ENCODE results near the gene VSTM1. TPM values are rescaled to one million over a fixed set of nuclear protein-coding genes. Genes with fewer than 3 reads are reported as not detected.

The VSTM1 gene
- total and polyA plus RNA-seq, 2 donors (not counting 3 experiments of a cell fraction or from before 2014, with no cell fraction given) = not detected

GRCh38 chr19:54002495-54003315 is 61.0 kb downstream of the VSTM1 start:
- Histone ChIP-seq H3K27me3 (ENCODE audit: control insufficient read depth in 2 of 2, insufficient read depth in 2 of 2, low read length in 2 of 2) (peaks cover 0 to 2% of the 10 kb centered on the region in 2 experiments), H3K36me3 (ENCODE audit: control insufficient read depth in 2 of 2, extremely low read depth in 1 of 2, insufficient read depth in 2 of 2, low read length in 2 of 2) (no peaks in the 10 kb centered on the region), H3K9me1 (replicated peaks; ENCODE audit: control insufficient read depth, extremely low read depth, insufficient read depth, low read length) (no peaks in the 10 kb centered on the region), H3K9me3 (replicated peaks; ENCODE audit: control insufficient read depth, insufficient read depth, low read length) (no peaks in the 10 kb centered on the region), H3K79me2 (ENCODE audit: control insufficient read depth, insufficient read depth, low read length) (no peaks in the 10 kb centered on the region), H4K20me1 (replicated peaks; ENCODE audit: control insufficient read depth, extremely low read depth, insufficient read depth, low read length) (no peaks in the 10 kb centered on the region), H3K9ac (replicated peaks; ENCODE audit: extremely low read depth, insufficient read depth, low read length) (no peak overlapping the region), H3K4me2 (ENCODE audit: insufficient read depth, low read length) (no peak overlapping the region), H3K4me3 (replicated peaks in 1 of 3; ENCODE audit: insufficient read depth in 1 of 3, low read depth in 1 of 3, low read length in 3 of 3) (no peak overlapping the region), H3K27ac (ENCODE audit: insufficient read depth, low read depth, low read length) (no peak overlapping the region), H2AFZ (ENCODE audit: low read depth, low read length) (no peak overlapping the region), H3K4me1 (ENCODE audit: control insufficient read depth, extremely low read depth, insufficient read depth, low read length) (peaks cover 3% of the 10 kb centered on the region)
- BruUV-seq (replicated peaks) = no TSS peak
- dilution Hi-C loops (cut with MboI; ENCODE audit: extremely low pct_ligation_motif_present, low sequenced_read_pairs) = no loop called here
- intact Hi-C loops (cut with micrococcal nuclease) = no loop called here
- ChIA-PET CTCF (interaction anchor here (0.7 to 1.2 kb wide), 3 partner anchors 21 to 27 kb away, joined by 3 to 6 read pairs (median 5); no protein-coding TSS in a partner anchor), POLR2A (no interaction called here)
- DNase-seq (ENCODE audit: low read depth, low spot score) (no peak), FAIRE-seq (no peak)
- peak; percentile 49 for TF ChIP-seq GATA2 (IDR thresholded peaks at IDR 0.05; ENCODE audit: insufficient read depth, insufficient read length, low read depth, low read length)
- TF ChIP-seq FOS (IDR thresholded peaks at IDR 0.05; ENCODE audit: borderline replicate concordance, insufficient read depth, low read length) = no peak
- no peak for TF ChIP-seq MYC (IDR thresholded peaks at IDR 0.05; ENCODE audit: low read depth, low read length)
- no peak for TF ChIP-seq CTCF (IDR thresholded peaks at IDR 0.05; ENCODE audit: extremely low read depth in 1 of 2, insufficient read depth in 1 of 2, low read depth in 1 of 2, low read length in 2 of 2)
